Suprapubic skin (tissue), 4 donors: ENCODE data around the gene SYT14. TPM values are rescaled to one million over a fixed set of nuclear protein-coding genes. Genes with fewer than 3 reads are reported as not detected.

Experiments
- DNase-seq, 2 donors: peaks; one replicate each; pipeline ENCODE4 v3.0.0-alpha.2; 2019; ENCODE audit warnings: low spot score in 2 of 2
- H3K27ac ChIP-seq: fragments of 200-600 bp; sonication (generic); one replicate; pipeline ENCODE4 v1.5.1; 2019
- H3K27me3 ChIP-seq: fragments of 200-600 bp; sonication (generic); one replicate; pipeline ENCODE4 v1.5.1; 2019
- H3K36me3 ChIP-seq: fragments of 200-600 bp; sonication (generic); one replicate; pipeline ENCODE4 v1.5.1; 2019
- H3K4me1 ChIP-seq: fragments of 200-600 bp; sonication (generic); one replicate; pipeline ENCODE4 v1.5.1; 2019
- H3K4me3 ChIP-seq: fragments of 200-600 bp; sonication (generic); one replicate; pipeline ENCODE4 v1.5.1; 2019; ENCODE audit warnings: mild to moderate bottlenecking
- H3K9me3 ChIP-seq: fragments of 200-600 bp; sonication (generic); one replicate; pipeline ENCODE4 v1.5.1; 2019
- CTCF ChIP-seq, 2 donors: fragments of 200-600 bp in 1 of 2; fragments of 450-650 bp in 1 of 2; sonication (generic) in 1 of 2; IDR thresholded peaks; one replicate each; pipeline ENCODE4 v1.5.1; 2016 to 2019; ENCODE audit warnings: antibody characterized with exemption in 2 of 2, mild to moderate bottlenecking in 1 of 2, moderate library complexity in 1 of 2
- EP300 ChIP-seq: sonication (generic); formaldehyde crosslinking; IDR thresholded peaks from one replicate; pipeline ENCODE4 v1.6.1; 2017; ENCODE audit warnings: antibody characterized with exemption
- POLR2A ChIP-seq, 2 donors: fragments of 450-650 bp; IDR thresholded peaks; one replicate each; pipeline ENCODE4 v1.6.1; 2017; ENCODE audit warnings: antibody characterized with exemption in 2 of 2, mild to moderate bottlenecking in 2 of 2, moderate library complexity in 2 of 2
- POLR2AphosphoS5 ChIP-seq, 3 donors: sonication (generic); formaldehyde crosslinking; IDR thresholded peaks; one replicate each; pipeline ENCODE4 v1.6.1; 2017; ENCODE audit warnings: antibody characterized with exemption in 3 of 3
- WGBS: methylation state at CpG from one replicate; pipeline ENCODE4 v1.1.5; 2018; 5-methylcytosine and 5-hydroxymethylcytosine counted together
- total RNA-seq, 4 donors: library from RNA; depleted of rRNA; stranded (reverse); fragments of >200 nt; gene quantifications; one replicate each; pipeline ENCODE4 v1.1.0, GENCODE V29; 2016

The SYT14 gene
- total RNA-seq, 4 donors from 2014 or later = 0.26 TPM; not detected in 3

DNA sequence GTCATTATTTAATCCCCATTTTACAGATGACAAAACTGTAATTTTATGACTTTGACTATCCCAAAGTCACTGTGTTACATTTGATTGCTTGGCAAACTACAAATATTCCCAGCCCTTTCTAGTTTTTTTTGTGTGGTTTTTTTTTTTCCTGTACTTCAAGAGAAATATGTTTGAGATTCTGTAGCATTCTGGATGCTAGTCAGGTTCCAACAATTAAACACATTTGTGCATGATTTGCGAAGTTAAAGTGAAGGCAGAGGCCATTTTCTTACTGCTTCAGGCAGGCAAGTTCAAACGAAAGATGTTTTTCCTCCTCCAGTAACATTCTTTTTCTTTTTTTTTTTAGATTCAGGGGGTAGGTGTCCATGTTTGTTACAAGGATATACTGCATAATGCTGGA lies 186.7 kb downstream of the SYT14 start:
- TF ChIP-seq POLR2A (IDR thresholded peaks at IDR 0.05) (no peak), EP300 (no peak), POLR2AphosphoS5 (IDR thresholded peaks at IDR 0.05) (no peak), CTCF (IDR thresholded peaks at IDR 0.05) (no peak)
- WGBS = 29% methylated on average over 2 of the region's 2 CpGs

DNA sequence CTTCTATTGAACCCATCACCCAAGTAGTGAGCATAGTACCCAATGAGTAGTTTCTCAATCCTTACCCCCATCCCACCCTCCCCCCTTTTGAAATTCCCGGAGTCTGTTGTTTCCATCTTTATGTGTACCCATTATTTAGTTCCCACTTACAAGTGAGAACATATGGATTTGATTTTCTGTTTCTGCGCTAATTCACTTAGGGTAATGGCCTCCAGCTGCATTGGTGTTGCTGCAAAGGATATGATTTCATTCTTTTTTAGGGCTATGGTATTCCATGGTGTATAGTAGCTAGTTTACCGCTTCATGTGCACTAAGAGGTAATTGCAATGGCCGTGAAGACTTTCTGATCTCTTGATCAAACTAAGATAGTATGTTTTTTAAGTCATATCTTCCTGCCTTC lies 187.1 kb downstream of the SYT14 start:
- H3K36me3 ChIP-seq = no peaks in the 10 kb centered on the region
- H3K4me1 ChIP-seq = no peaks in the 10 kb centered on the region
- H3K27ac ChIP-seq = no peak overlapping the region
- H3K27me3 ChIP-seq = peaks cover 4% of the 10 kb centered on the region
- 48% methylated on average over 4 of the region's 4 CpGs for WGBS
- no peak for TF ChIP-seq POLR2AphosphoS5 (IDR thresholded peaks at IDR 0.05)
- TF ChIP-seq POLR2A (IDR thresholded peaks at IDR 0.05) = no peak
- TF ChIP-seq CTCF (IDR thresholded peaks at IDR 0.05) = no peak
- TF ChIP-seq EP300 = no peak
- no peaks in the 10 kb centered on the region for H3K9me3 ChIP-seq
- H3K4me3 ChIP-seq = no peak overlapping the region
- DNase-seq = no peak

More for the DNA sequence above, 186.7 kb downstream of the SYT14 start:
- no peaks in the 10 kb centered on the region for H3K36me3 ChIP-seq
- no peak overlapping the region for H3K4me3 ChIP-seq
- no peaks in the 10 kb centered on the region for H3K4me1 ChIP-seq
- H3K27me3 ChIP-seq = peaks cover 4% of the 10 kb centered on the region
- no peak for DNase-seq
- H3K27ac ChIP-seq = no peak overlapping the region
- no peaks in the 10 kb centered on the region for H3K9me3 ChIP-seq

DNA sequence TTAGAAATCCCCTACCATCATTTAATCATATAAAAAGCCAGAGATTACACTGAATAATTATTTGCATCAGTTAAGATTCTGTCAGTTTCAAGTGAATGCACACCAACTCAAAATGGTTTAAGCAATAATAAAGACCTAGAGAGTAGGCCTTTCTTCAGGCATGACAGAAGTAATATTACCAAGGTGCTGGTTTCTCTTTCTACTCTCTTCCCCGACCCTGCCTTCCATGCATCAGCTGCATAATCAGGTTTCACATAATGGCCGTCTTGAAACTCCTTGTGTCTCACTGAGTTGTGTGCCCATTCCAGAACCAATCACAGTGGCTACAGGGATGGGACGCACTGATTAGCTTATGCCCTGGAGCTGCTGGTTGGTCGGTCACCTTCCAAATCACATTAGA lies 191.1 kb downstream of the SYT14 start:
- TF ChIP-seq POLR2A (IDR thresholded peaks at IDR 0.05) (no peak), CTCF (IDR thresholded peaks at IDR 0.05) (no peak)
- Histone ChIP-seq H3K9me3 (no peaks in the 10 kb centered on the region), H3K36me3 (no peaks in the 10 kb centered on the region), H3K27ac (no peak overlapping the region), H3K27me3 (peaks cover 7% of the 10 kb centered on the region), H3K4me1 (no peaks in the 10 kb centered on the region), H3K4me3 (no peak overlapping the region)
- DNase-seq = no peak
- 62% methylated on average over 4 of the region's 4 CpGs for WGBS

DNA sequence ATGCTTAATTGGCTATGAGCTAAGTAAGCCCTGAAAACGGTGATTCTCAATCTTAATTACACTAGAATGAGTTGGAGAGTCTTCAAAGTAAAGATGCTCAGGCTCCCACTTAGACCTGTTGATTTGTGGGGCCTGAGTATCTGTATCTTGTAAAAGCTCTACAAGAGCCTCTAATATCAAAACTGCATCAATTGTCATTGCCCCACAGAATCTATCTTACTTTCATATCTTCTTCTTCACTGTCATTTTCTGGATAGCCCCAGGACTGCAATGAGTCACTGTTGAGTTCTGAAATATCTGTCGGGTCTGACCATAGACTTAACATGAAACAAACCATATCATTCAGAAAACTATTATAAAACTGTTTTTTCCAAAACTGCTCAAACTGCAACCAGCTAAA lies 191.7 kb downstream of the SYT14 start:
- no peak for DNase-seq
- H3K4me1 ChIP-seq = no peaks in the 10 kb centered on the region
- H3K9me3 ChIP-seq = no peaks in the 10 kb centered on the region
- H3K27me3 ChIP-seq = peaks cover 7% of the 10 kb centered on the region
- no peak overlapping the region for H3K27ac ChIP-seq
- TF ChIP-seq EP300 = no peak
- no peak for TF ChIP-seq POLR2A (IDR thresholded peaks at IDR 0.05)
- no peak for TF ChIP-seq CTCF (IDR thresholded peaks at IDR 0.05)
- TF ChIP-seq POLR2AphosphoS5 (IDR thresholded peaks at IDR 0.05) = no peak
- H3K4me3 ChIP-seq = no peak overlapping the region
- no peaks in the 10 kb centered on the region for H3K36me3 ChIP-seq
- WGBS = 47% methylated on average over 2 of the region's 2 CpGs

DNA sequence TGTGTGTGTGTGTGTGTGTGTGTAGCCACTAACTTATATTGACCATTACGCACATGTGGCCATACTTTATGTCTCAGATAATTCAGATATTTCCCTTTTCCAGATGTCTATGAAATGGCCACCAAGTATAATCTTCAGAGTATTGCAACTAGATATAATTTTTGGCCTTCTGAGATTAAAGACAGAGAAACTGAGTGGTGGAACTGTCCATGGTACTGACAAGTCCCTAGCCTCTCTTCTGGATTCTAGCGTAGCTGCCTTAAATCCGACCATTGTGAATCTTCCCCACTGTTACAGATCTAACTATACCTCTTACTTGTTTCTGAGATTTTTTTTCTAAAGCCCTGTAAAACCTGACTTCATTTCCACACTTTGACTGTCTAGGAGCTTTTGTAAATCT lies 194.6 kb downstream of the SYT14 start:
- WGBS = 53% methylated on average over 3 of the region's 3 CpGs
- H3K4me1 ChIP-seq = no peaks in the 10 kb centered on the region
- no peak overlapping the region for H3K27ac ChIP-seq
- H3K27me3 ChIP-seq = peaks cover 7% of the 10 kb centered on the region
- H3K36me3 ChIP-seq = no peaks in the 10 kb centered on the region
- TF ChIP-seq POLR2A (IDR thresholded peaks at IDR 0.05) = no peak
- TF ChIP-seq POLR2AphosphoS5 (IDR thresholded peaks at IDR 0.05) = no peak
- no peak for TF ChIP-seq EP300
- TF ChIP-seq CTCF (IDR thresholded peaks at IDR 0.05) = no peak
- no peaks in the 10 kb centered on the region for H3K9me3 ChIP-seq
- no peak for DNase-seq
- H3K4me3 ChIP-seq = no peak overlapping the region
